ENCODE results near the gene DALRD3.

- TF ChIP-seq CTCF (IDR thresholded peaks at IDR 0.05) (no peak), POLR2A (IDR thresholded peaks at IDR 0.05) (no peak)
Observed at GRCh38 chr3:48984663-48985062, 33.7 kb downstream of the DALRD3 start.

All from right lobe of liver (tissue), 4 donors.